CD4-positive, alpha-beta memory T cell (primary cell): ENCODE measurements around the gene NRCAM. TPM values are rescaled to one million over a fixed set of nuclear protein-coding genes. Genes with fewer than 3 reads are reported as not detected.

Source experiments
- CTCF ChIA-PET: fragments of 350-600 bp; sonication (Branson Sonifier 250); formaldehyde crosslinking; loops from one replicate; lab custom pipeline; 2021; ENCODE audit warnings: inconsistent platforms; ENCODE audit not compliant: partially characterized antibody; lab: Charles Lee
- POLR2A ChIA-PET: fragments of 350-600 bp; sonication (Branson Sonifier 250); formaldehyde crosslinking; loops from one replicate; lab custom pipeline; 2021; ENCODE audit not compliant: partially characterized antibody; lab: Charles Lee
- DNase-seq, 5 donors: peaks; one replicate each; pipeline versions ENCODE4 v3.0.0 to v3.0.0-alpha.2; 2020 to 2022; ENCODE audit warnings: mixed read lengths in 1 of 5
- H3K27ac ChIP-seq: one replicate; pipeline ENCODE4 v1.7.0; 2013; ENCODE audit warnings: low read depth, low read length
- H3K27me3 ChIP-seq: 2 replicates; pipeline ENCODE4 v1.7.0; 2013; ENCODE audit warnings: mild to moderate bottlenecking, low read length, moderate library complexity; ENCODE audit not compliant: insufficient read depth
- H3K36me3 ChIP-seq: 2 replicates; pipeline ENCODE4 v1.7.0; 2013; ENCODE audit warnings: mild to moderate bottlenecking, low read length, moderate library complexity; ENCODE audit not compliant: insufficient read depth
- H3K4me1 ChIP-seq: 2 replicates; pipeline ENCODE4 v1.7.0; 2013; ENCODE audit warnings: mild to moderate bottlenecking, low read length, moderate library complexity; ENCODE audit not compliant: insufficient read depth
- H3K4me3 ChIP-seq, 2 donors: one replicate each; pipeline ENCODE4 v1.7.0; 2013; ENCODE audit warnings: low read length in 2 of 2, mild to moderate bottlenecking in 1 of 2
- H3K9me3 ChIP-seq, 2 donors: one replicate each; pipeline ENCODE4 v1.7.0; 2013; ENCODE audit warnings: low read length in 2 of 2, control low read depth in 1 of 2; ENCODE audit not compliant: control insufficient read depth in 1 of 2
- H3K27ac Mint-ChIP-seq, 7 donors: one replicate each; pipeline ENCODE4 v1.8.0; 2020 to 2021; ENCODE audit warnings: mixed read lengths in 7 of 7, mild to moderate bottlenecking in 6 of 7, inconsistent platforms in 3 of 7, moderate library complexity in 3 of 7
- H3K27me3 Mint-ChIP-seq, 2 donors: one replicate each; pipeline ENCODE4 v1.8.0; 2020 to 2021; ENCODE audit warnings: mixed read lengths in 2 of 2
- H3K36me3 Mint-ChIP-seq, 2 donors: one replicate each; pipeline ENCODE4 v1.8.0; 2020 to 2021; ENCODE audit warnings: mixed read lengths in 2 of 2, inconsistent platforms in 1 of 2, mild to moderate bottlenecking in 1 of 2
- H3K4me1 Mint-ChIP-seq, 4 donors: one replicate each; pipeline ENCODE4 v1.8.0; 2020 to 2021; ENCODE audit warnings: mixed read lengths in 4 of 4, mild to moderate bottlenecking in 1 of 4
- H3K4me3 Mint-ChIP-seq, 8 donors: one replicate each; pipeline ENCODE4 v1.8.0; 2020 to 2021; ENCODE audit warnings: mixed read lengths in 8 of 8, mild to moderate bottlenecking in 7 of 8, moderate library complexity in 6 of 8, inconsistent platforms in 3 of 8
- H3K9me3 Mint-ChIP-seq, 8 donors: one replicate each; pipeline ENCODE4 v1.8.0; 2020 to 2021; ENCODE audit warnings: mixed read lengths in 8 of 8, mild to moderate bottlenecking in 5 of 8, inconsistent platforms in 3 of 8, moderate library complexity in 1 of 8
- intact Hi-C: fragments of 100-400 bp; cut with micrococcal nuclease; formaldehyde crosslinking; loops from one replicate; pipeline ENCODE4 v1.15.1; 2023
- polyA plus RNA-seq, 2 donors: library from polyadenylated mRNA; unstranded; fragments of 300-500 nt; fragmentation: Illumina TruSeq; gene quantifications; one replicate each; pipeline ENCODE4 v1.2.3, GENCODE V29; 2021
- total RNA-seq, 2 experiments: library from RNA; stranded (reverse); gene quantifications; one replicate each; pipeline ENCODE4 v1.2.3, GENCODE V29; 2021

NRCAM gene
- total and polyA plus RNA-seq, 4 experiments from 2014 or later, result 0.22 to 0.41 (median 0.32) TPM; not detected in 1

DNA sequence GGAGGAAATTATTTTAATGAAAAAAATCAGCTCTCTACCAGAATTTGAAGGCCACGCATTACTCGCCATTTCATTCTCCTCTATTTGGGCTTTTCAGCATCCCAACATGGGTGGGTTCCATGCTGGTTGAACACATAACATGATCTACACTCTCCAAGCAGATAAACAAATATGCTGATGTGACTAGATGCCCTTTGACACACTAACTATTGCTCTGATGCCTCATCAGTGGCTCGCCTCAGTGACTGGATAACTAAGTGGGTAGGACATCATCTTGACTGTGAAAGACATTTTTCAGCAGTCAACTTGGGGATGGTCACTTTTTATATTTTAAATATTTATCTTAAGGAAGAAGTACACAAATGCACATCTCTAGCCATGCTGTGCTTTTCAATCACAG lies 212.1 kb downstream of the NRCAM start:
- Histone ChIP-seq H3K4me3 (no peak overlapping the region), H3K36me3 (no peaks in the 10 kb centered on the region), H3K4me1 (no peaks in the 10 kb centered on the region), H3K27me3 (no peaks in the 10 kb centered on the region), H3K9me3 (no peaks in the 10 kb centered on the region), H3K27ac (no peak overlapping the region)
- Mint-ChIP-seq H3K27ac (no peak overlapping the region), H3K4me1 (no peaks in the 10 kb centered on the region), H3K9me3 (peaks cover 0 to 4% (median 0%) of the 10 kb centered on the region in 8 donors), H3K27me3 (peaks cover 0 to 9% of the 10 kb centered on the region in 2 donors), H3K4me3 (no peak overlapping the region), H3K36me3 (no peaks in the 10 kb centered on the region)
- intact Hi-C loops, result no loop called here
- ChIA-PET CTCF (no interaction called here), POLR2A (no interaction called here)
- DNase-seq, result no peak

DNA sequence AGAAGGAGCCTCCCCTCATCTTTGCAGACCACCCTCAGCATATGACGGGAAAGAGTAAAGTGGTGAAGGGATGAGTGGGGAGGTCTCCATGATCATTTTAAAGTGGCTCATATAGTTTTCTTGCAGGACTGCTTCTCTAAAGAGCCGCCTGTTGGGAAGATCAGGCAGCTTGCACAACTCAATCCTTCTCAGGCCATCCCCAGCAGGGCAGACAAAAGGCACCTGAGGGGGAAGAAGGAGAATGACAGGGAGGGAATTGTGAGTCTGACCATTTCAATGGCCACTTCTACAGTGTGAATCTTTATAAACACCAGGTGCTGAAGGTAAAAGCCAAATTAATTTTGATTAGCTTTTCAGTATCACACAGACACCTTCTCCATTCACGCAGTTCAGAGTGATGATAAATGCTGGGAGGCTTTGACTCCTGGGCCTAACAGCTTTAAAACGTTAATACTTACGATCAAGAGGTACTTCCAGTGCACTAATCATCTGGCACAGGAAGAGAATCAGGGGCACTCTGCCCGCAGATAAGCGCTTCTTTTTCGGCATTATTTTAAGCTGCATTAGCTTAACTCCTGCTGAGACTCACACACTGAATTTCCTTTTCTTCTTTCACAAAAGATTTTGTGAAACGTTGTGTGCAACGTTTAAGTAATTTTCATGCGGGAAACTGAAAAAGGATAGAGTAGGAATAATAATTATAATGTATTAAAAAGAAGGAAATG lies 216.6 kb downstream of the NRCAM start:
- no peak overlapping the region for H3K4me3 ChIP-seq
- ChIA-PET POLR2A (no interaction called here), CTCF (no interaction called here)
- H3K27me3 ChIP-seq, result no peaks in the 10 kb centered on the region
- no peaks in the 10 kb centered on the region for H3K36me3 ChIP-seq
- Mint-ChIP-seq H3K9me3 (no peaks in the 10 kb centered on the region), H3K27me3 (peaks cover 0 to 9% of the 10 kb centered on the region in 2 donors), H3K36me3 (no peaks in the 10 kb centered on the region), H3K4me3 (no peak overlapping the region), H3K27ac (no peak overlapping the region), H3K4me1 (no peaks in the 10 kb centered on the region)
- H3K27ac ChIP-seq, result no peak overlapping the region
- no peaks in the 10 kb centered on the region for H3K4me1 ChIP-seq
- DNase-seq, result no peak
- no peaks in the 10 kb centered on the region for H3K9me3 ChIP-seq
- intact Hi-C loops, result no loop called here

DNA sequence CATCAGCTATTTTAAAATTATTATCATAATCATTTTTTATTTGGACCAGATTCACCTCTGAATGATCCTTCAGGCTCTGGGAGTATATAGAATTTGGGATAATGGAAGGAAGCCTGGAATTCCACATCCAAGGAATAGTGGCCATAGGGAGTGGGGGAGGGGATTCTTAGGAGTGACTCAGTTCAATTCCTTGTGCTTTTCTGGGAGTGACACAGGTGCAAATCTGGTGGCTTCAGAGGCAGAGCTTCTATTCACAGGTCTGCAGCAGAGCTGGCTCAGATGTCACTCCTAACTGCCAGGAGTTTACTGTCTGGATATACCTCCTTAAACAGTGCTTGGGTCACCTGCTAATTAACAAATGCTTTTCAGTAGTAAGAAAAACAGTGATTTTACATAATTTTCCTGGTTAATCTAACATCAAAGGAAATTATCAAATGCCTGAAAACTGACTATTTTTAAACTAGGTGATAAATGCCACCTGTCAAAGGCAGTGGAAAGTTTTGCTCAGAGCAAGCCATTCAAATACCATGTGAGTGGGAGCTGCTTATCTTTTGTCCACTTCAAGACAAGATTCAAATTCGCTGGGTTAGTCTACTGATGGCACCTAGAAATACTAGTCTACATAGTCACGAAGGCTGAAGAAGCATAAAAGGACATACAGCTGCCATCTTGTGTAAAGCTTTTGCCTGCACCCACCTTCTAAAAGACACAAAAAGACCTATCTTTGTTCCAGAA lies 219.4 kb downstream of the NRCAM start:
- Histone ChIP-seq H3K27ac (no peak overlapping the region), H3K36me3 (no peaks in the 10 kb centered on the region), H3K27me3 (no peaks in the 10 kb centered on the region), H3K9me3 (no peaks in the 10 kb centered on the region), H3K4me1 (no peaks in the 10 kb centered on the region), H3K4me3 (no peak overlapping the region)
- Mint-ChIP-seq H3K4me1 (peaks cover 0 to 3% (median 0%) of the 10 kb centered on the region in 4 donors), H3K4me3 (no peak overlapping the region), H3K27me3 (peaks cover 0 to 5% of the 10 kb centered on the region in 2 donors), H3K9me3 (no peaks in the 10 kb centered on the region), H3K27ac (no peak overlapping the region), H3K36me3 (no peaks in the 10 kb centered on the region)
- CTCF ChIA-PET, result no interaction called here
- POLR2A ChIA-PET, result no interaction called here
- no peak for DNase-seq
- intact Hi-C loops, result no loop called here

DNA sequence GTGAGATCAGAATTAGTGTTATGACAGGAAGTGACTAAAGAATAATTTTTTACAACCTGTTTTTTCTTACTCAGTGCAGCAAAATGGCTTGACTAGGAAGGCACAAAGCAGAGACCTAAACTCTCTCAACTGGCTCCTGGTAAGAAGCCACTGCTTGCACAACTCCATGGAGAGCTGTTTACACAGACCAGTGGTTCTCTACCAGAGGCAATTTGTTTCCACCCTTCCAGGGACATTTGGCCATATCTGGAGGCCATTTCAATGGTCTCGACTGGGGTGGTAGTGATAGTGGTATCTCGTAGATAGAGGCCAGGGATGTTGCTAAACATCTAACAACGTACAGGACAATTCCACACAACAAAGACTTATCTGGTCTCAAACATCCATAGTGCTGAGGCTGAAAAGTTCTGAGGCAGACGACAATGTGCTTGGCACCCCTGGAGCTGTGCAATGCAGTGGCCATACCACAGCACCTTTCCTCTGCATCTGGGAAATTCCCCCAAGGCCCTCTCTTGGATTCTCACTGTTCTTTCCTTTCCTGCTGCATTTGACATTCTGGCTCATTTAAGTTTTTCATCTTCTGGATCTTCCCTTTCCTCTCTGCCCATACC lies 220.7 kb downstream of the NRCAM start:
- CTCF ChIA-PET, result no interaction called here
- no peaks in the 10 kb centered on the region for H3K36me3 ChIP-seq
- no peak for DNase-seq
- intact Hi-C loops, result no loop called here
- H3K4me1 ChIP-seq, result no peaks in the 10 kb centered on the region
- Mint-ChIP-seq H3K9me3 (no peaks in the 10 kb centered on the region), H3K27me3 (peaks cover 0 to 5% of the 10 kb centered on the region in 2 donors), H3K4me1 (peaks cover 0 to 3% (median 0%) of the 10 kb centered on the region in 4 donors), H3K27ac (no peak overlapping the region), H3K4me3 (no peak overlapping the region), H3K36me3 (no peaks in the 10 kb centered on the region)
- H3K27ac ChIP-seq, result no peak overlapping the region
- H3K9me3 ChIP-seq, result no peaks in the 10 kb centered on the region
- no peak overlapping the region for H3K4me3 ChIP-seq
- POLR2A ChIA-PET, result no interaction called here
- no peaks in the 10 kb centered on the region for H3K27me3 ChIP-seq

DNA sequence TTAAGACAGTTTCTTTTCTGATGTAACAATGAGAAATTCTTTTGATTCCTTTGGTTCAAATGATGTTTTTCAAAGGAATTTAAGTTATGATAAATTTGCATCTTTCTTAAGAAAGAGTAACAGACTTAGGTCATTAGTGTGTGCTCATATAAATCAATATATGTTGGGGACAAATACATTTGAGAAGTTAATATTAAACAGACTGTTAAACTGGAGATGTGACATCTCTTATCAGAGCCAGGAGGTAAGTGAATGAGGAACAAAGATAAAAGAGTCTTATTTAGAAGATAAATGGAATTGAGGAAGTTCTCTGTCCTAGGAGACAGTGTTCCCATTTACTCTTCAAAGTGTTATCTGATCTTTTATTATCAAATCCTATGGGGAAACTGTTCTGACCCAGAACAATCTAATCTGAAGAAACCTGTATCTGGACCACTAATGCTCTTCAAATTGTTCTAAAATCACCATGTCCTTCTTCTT lies 221.2 kb downstream of the NRCAM start:
- Mint-ChIP-seq H3K4me1 (peaks cover 0 to 3% (median 0%) of the 10 kb centered on the region in 4 donors), H3K27ac (no peak overlapping the region), H3K9me3 (no peaks in the 10 kb centered on the region), H3K4me3 (no peak overlapping the region), H3K27me3 (peaks cover 0 to 5% of the 10 kb centered on the region in 2 donors), H3K36me3 (no peaks in the 10 kb centered on the region)
- no peak overlapping the region for H3K4me3 ChIP-seq
- no peaks in the 10 kb centered on the region for H3K27me3 ChIP-seq
- no peaks in the 10 kb centered on the region for H3K36me3 ChIP-seq
- no peaks in the 10 kb centered on the region for H3K4me1 ChIP-seq
- H3K9me3 ChIP-seq, result no peaks in the 10 kb centered on the region
- intact Hi-C loops, result no loop called here
- no peak for DNase-seq
- POLR2A ChIA-PET, result no interaction called here
- CTCF ChIA-PET, result no interaction called here
- H3K27ac ChIP-seq, result no peak overlapping the region

DNA sequence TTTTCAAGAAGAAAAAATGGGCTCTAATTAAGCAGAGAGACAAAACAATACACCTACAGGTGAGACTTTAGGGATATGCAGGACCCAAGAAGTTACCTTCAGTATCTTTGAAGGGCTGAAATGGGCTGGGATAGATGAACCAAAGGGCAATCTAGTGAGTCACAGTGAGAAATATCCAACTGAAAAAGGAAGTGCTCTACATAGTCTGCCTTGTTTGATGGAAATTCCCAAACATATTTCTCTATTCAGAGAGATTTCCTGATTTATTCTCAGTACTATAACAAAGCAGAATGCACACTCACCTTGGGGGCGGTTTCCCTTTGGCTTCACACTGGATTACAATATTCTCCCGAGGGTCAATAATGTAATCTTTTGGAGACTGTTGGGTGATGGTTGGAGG lies 222.0 kb downstream of the NRCAM start:
- Histone ChIP-seq H3K36me3 (no peaks in the 10 kb centered on the region), H3K4me1 (no peaks in the 10 kb centered on the region), H3K27ac (no peak overlapping the region), H3K9me3 (no peaks in the 10 kb centered on the region), H3K4me3 (no peak overlapping the region), H3K27me3 (no peaks in the 10 kb centered on the region)
- no peaks in the 10 kb centered on the region for H3K9me3 Mint-ChIP-seq
- ChIA-PET POLR2A (no interaction called here), CTCF (no interaction called here)
- intact Hi-C loops, result no loop called here
- H3K36me3 Mint-ChIP-seq, result no peaks in the 10 kb centered on the region
- peaks cover 0 to 3% (median 0%) of the 10 kb centered on the region in 4 donors for H3K4me1 Mint-ChIP-seq
- peaks cover 0 to 4% of the 10 kb centered on the region in 2 donors for H3K27me3 Mint-ChIP-seq
- DNase-seq, result no peak
- no peak overlapping the region for H3K4me3 Mint-ChIP-seq
- H3K27ac Mint-ChIP-seq, result no peak overlapping the region

DNA sequence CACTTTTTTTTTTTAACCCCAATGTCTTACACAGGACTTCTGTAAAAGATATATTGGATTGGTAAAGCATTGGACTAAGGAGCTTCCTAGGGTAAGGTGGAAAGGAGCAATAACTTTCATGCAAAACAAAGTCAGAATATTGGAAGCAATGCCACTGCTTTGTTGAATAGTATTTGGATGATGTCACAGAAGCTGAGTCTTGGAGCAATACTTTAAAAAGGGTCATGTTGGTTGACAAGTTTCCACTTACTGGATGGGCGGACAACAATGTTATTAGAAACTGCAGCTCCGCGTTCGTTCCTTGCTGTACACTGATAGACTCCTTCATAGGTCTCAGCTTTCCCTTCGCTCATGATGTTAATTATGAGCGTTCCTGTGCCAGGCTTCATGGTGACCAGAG lies 224.2 kb downstream of the NRCAM start:
- no peaks in the 10 kb centered on the region for H3K27me3 ChIP-seq
- Mint-ChIP-seq H3K9me3 (no peaks in the 10 kb centered on the region), H3K36me3 (no peaks in the 10 kb centered on the region), H3K27me3 (peaks cover 0 to 4% of the 10 kb centered on the region in 2 donors), H3K4me1 (peaks cover 0 to 3% (median 0%) of the 10 kb centered on the region in 4 donors), H3K4me3 (no peak overlapping the region), H3K27ac (no peak overlapping the region)
- CTCF ChIA-PET, result no interaction called here
- intact Hi-C loops, result no loop called here
- DNase-seq, result no peak
- H3K4me1 ChIP-seq, result no peaks in the 10 kb centered on the region
- no peaks in the 10 kb centered on the region for H3K9me3 ChIP-seq
- H3K4me3 ChIP-seq, result no peak overlapping the region
- H3K36me3 ChIP-seq, result no peaks in the 10 kb centered on the region
- H3K27ac ChIP-seq, result no peak overlapping the region
- POLR2A ChIA-PET, result no interaction called here
